Myocyte (in vitro differentiated cells): ENCODE results near the gene AUP1. TPM values are rescaled to one million over a fixed set of nuclear protein-coding genes. Genes with fewer than 3 reads are reported as not detected.

Experiments
- DNase-seq: peaks from one replicate; pipeline ENCODE4 v3.0.0-alpha.2; 2012; ENCODE audit warnings: low read depth
- total RNA-seq: library from RNA; depleted of rRNA; stranded (reverse); fragments of >200 nt; gene quantifications from 2 replicates; pipeline ENCODE4 v1.2.3, GENCODE V29; 2014

The AUP1 gene
- total RNA-seq, 1 donor from 2014 or later: 111 TPM

DNA sequence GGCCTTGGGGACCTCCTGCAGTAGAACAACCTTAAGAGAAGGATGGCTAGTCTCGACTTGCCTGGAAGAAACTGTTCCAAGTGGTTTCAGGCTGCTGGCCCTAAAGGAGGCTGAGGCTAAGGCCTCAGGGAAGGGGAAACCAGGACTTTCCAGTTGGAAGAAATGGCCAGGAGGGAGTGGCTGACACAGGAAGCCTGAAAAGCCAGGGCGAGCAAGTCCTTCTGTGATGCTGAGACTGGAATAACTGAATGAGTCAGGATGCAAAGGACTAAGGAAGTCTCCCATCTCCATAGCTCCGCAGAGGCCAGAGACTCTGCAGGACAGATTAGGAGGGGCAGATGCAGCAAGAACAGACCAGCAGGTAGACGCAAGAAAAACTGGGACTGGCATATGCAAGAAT, 7.6 kb upstream of the AUP1 start:
- DNase-seq: no peak

DNA sequence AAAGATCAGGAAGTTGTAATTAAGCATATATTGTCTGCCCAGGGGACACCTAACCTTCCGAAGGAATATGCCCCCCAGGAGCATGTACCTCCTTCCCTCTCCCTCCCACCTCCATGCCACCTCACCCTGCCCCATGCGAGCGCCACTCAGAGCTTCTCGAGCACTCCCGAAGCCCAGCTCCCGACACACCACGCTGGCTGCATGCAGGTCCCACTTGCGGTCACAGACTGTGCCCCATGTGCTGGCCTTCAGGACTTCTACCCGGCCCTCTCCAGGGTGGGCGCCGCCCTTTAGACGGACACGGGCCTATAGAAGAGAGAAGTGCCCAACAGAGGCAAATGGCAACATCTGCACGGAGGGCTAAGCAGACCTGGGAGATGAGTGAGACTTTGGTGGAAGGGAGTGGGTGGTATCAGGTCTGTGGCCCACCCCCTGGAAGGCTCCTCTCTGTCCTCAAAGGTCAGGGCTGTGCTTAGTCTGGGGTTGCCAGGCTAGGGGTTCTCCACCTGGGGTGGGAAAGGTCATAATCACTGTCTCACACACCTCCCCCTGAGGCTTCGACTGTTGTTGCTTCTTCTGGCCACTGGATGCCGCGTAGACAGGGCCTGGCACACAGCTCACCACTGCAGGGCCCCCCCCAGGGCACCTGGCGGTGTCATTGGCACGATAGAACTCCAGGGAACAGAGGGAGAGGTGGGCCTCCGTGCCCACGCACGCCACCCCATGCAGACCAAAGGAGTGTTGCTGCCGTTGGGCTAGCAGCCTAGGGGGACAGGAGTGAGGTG, 6.9 kb upstream of the AUP1 start:
- DNase-seq: no peak

DNA sequence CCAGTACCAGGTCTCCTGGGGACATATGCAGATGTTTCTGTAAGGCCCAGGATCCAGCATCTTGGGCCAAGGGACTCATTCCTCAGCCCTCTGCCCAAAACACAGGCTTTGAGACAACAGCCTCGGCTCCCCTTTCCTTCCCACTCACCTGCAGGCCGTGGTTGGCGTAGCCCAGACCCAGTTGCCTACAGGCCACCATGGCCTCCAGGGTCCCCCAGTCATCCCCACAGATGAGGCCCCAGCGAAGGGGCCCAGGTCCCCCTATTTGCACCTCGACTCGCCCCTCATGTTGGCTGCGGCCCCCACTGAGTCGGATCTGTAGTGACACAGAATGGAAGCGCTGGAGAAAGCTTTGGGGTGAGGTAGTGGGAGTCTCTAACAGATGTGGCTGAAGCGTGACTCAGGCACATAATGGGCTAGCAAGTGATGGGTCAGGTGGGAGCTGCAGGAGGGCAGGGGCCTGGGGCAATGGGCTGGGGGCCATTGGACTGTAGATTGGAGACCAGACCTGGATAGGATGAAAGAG, 6.0 kb upstream of the AUP1 start:
- DNase-seq: no peak

DNA sequence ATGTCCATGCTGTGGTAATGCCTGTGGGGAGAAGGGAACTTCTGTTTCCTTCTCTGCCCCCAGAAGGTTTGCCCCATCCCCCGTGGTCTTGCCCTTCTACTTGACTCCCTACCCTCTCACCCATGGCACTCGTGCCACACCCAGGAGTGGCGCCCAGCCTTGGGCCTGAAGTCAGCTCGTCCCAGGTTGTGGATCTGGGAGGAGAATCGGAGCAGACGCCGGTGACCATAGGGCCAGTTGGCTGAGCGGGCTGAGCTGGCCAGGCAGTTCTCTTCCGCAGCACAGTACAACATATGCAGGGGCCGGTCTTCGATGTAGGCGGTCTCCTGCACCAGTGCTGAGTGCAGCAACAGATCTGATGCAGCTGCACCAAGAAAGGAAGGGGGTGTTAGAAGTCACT, 4.9 kb upstream of the AUP1 start:
- no peak for DNase-seq

DNA sequence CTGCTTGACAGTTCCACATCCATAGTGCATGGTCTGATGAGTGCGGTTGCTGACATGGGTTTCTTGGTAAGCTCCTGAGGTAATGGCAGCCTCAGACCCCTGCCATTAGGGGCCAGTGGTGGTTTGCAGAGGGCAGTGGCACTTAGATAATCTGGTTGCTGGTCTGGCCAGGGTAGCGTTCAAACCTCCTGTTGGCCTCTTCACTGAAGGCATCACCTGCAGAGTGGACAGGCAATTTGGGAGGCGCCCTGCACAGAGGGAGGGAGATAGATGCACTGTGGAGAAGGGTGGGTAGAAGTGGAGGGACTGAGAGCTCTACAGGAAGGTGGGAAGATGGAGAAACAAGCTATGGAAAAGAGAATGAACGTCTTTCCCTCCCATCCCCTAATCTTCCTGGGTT, 4.0 kb upstream of the AUP1 start:
- no peak for DNase-seq

DNA sequence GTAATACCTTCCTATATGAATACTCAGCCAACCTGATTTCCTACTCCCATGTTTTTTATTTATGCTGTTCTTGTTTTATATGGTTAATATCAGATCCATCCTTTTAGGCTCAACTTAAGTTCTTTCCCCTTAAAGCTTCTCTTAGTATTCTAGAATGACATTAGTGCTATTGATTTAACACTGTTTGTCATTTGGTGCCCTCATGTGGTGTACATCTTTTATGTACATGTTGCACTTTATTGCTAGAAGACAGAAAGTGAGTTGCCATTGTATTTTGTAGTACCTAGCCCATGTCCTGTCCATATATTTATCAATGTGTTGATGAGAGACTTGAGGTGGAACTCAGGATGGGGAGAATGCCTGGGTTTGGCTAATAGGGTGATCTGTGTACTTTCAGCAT, 2.7 kb upstream of the AUP1 start:
- DNase-seq: peak; percentile 41

DNA sequence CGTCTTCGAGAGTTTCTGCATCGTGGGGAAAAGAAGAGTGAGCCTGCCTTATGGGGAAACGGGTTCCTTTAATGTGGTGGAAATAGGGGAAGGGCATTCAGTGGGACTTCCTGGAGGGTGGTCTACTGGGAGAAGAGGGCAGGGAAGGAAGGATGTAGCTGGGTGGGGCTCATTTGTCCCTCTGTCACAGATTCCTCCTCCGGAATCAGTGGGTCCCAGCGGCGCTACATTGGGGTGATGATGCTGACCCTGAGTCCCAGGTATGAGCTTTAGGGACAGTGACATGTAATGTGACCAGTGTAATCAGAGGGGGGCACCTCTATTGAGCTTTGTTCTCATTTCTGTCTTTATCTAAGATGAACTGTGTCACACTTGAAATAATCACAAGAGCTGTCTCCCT, 2.2 kb upstream of the AUP1 start:
- DNase-seq: no peak

DNA sequence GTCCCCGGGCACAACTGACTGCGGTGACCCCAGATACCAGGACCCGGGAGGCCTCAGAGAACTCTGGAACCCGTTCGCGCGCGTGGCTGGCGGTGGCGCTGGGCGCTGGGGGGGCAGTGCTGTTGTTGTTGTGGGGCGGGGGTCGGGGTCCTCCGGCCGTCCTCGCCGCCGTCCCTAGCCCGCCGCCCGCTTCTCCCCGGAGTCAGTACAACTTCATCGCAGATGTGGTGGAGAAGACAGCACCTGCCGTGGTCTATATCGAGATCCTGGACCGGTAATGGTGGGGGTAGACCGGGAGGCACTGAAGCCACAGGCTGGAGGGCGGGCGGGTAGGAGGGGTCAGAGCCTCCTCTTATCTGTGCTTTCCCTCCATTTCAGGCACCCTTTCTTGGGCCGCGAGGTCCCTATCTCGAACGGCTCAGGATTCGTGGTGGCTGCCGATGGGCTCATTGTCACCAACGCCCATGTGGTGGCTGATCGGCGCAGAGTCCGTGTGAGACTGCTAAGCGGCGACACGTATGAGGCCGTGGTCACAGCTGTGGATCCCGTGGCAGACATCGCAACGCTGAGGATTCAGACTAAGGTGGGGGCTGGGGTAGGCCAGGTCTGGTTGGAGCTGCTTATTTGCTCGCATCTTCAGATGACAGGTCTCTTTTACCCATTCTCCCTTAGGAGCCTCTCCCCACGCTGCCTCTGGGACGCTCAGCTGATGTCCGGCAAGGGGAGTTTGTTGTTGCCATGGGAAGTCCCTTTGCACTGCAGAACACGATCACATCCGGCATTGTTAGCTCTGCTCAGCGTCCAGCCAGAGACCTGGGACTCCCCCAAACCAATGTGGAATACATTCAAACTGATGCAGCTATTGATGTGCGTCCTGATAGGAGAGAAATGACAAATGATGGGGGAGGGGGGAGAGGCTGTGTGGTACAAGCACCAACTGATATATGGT, 1.0 kb upstream of the AUP1 start:
- DNase-seq: peak; percentile 72

DNA sequence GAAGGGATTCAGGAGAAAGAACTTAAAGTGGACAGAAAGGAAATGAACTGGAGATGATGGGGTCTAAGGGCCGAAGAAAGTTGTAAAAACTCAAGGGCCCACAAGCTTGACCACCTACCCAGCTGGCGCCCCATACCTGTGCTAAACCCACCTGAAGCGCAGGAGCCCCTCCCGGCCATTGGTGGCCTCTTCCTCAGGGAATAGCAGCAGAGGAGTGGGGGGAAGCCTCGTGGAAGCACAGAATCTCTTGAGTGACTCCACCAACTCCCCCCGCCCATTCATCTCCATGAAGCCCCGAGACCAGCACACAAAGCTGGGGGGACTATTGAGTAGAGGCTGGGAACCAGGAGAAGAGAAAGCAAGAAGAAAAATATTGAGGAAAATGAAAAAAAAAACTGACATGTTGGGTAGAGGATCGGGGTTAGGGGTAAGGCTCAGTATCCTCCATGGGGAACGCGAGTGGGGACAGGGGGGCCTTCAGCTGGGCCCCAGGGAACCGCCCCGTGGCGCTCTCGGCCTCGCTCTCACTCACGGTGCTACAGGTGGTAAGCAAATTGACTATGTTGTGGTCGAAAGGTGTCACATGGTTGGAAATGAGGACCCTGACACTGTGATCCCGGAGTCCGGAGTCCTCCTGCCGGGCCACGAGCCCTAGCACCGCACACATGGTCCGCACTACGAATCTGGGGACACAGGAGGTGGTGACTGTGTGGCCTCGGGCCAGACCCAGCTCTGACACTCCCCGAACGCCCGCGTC, 728 bp downstream of the AUP1 start:
- DNase-seq: no peak

DNA sequence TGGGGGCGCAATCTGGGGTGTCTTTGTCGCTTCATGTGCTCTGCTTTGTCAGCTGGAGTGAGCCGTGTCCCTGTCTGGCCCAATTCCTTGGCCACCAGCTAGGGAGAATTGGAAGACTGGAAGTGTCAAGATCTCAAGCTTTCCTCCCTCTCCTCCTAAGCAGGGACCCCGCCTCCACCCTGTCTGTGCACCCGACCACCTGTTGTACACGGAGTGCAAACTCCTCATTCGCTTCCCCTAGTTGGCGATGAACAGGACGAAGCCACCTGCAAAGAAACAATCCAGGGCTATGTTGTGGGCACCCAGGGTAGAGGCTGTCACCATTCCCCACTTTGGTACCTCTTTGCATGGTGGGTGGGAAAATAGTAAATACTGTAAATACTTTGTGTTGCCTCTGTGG, 1.8 kb downstream of the AUP1 start:
- no peak for DNase-seq

DNA sequence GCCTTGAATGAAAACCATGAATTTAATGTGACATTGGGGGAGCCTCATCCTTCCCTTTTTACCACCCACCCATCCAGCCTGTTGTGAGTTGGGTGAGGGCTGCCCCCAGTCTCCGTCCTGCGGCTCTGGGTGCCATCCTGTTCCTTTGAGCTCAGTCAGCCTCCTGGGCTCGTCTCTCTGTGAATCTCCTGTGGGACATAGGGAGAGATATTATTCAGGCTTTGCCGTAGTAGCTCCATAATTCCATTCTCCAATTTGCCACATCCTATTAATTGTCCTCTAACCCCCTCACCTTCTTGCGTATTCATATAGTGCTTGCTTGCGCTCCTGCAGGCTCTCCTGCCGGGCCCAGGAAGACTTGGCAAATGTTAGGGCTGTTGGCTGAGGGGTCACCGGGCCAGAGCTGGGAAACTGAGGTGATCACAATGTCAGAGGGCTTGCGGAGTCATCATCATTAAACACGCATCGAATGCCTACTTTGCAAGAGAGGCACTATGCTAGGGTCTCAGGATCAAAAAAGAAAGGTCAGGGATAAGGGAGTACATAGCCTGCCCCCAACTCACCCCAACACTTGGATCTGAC, 2.8 kb downstream of the AUP1 start:
- no peak for DNase-seq

DNA sequence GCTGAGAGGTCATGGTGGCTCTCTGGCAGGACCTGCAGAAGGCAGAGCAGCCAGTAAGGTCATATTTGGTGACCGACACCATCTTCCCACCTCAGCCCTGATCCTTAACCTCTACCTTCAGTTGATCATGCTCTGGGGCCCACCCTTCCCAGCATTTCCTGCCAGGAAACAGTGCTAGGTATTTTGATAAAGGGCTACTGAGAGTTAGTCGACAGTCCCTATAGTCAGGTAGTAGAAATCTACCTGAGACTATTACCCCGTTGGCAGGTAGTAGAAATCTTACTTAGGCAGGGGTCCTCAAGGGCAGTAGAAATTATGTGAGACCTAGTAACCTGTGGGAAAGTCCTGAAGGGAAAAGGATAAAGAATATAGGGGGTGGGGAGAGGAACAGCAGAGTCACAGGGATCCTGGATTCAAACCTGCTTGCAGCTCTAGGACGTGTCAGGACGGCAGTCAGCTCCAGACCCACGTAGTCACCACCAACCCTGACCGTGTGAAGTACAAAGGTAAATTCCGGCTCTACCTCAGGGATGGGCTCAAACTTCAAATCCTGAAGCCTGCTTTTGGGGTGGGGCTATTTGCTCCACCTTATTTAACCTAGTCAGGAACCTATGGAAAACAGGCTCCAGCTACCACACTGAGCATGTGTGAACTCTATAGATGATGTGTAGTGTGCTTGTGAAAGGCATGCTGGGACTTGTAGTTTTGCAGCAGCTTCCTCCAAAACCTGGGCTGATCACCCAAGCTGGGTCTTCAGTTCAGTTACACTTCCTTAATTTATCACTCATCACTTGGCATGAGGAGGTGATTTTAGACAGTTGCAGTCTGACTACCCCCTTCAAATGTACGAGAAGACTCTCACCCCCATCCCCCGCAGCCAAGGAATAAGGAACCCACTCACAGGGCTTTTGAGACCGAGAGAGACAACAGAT, 3.5 kb downstream of the AUP1 start, which contains the start of gene DQX1:
TSS of gene DQX1 (minus strand) at position 515 of the 932 bp plus-strand sequence. CDS start at position 13, 502 bp downstream.
- no peak for DNase-seq

DNA sequence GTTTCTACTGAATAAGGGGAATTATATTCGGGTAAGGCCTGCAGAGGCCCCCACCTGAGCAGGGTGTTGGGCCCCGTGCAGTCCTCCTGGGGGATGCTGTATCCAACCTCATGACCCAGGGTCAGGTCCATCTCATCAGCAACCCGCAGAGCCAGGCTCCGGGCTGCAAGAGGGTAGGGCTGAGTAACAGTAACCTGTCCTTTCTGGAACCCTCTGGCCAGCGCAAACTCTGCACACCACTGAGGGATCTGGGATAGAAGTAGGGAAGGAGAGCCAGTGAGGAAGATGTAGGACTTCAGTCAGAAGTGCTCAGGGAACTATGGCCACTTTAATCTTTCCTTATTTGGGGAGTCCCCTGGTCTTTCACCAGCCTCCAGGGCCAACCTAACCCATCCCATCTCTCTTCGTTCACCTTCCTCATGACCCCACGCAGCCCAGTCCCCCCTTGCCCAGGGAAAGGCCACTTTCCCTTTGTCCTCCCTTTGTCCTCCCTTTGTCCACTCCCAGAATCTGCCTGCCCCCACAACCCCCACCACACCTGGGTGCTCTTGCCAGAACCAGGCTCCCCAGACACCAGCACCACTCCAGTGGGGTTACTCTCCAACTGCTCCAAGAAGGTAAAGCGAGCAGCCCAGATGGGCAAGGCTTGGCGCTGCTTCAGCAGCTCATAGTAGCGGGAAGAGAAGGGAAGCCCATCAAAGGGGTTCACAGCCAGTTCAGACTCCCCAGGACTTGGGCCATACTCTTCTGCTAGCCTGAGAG, 4.4 kb downstream of the AUP1 start:
- DNase-seq: no peak

DNA sequence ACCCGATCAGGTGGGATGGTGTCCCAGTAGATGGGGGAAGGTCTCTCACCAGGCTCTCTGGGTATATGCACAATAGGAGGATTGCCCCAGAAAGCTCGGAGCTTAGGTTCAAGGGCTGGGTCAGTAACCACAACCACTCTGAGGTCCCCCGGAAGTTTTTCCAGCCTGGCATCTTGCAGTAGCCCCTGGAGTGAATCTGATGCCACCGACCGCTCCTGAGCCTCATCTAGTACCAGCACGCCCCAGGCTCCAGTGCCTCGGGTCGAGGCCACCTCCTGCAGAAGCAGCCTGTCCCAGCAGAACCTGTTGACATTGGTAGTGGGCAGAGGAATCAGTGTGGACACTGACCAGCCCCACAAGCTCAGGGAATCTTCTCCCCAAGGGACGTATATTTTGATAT, 5.5 kb downstream of the AUP1 start:
- no peak for DNase-seq

DNA sequence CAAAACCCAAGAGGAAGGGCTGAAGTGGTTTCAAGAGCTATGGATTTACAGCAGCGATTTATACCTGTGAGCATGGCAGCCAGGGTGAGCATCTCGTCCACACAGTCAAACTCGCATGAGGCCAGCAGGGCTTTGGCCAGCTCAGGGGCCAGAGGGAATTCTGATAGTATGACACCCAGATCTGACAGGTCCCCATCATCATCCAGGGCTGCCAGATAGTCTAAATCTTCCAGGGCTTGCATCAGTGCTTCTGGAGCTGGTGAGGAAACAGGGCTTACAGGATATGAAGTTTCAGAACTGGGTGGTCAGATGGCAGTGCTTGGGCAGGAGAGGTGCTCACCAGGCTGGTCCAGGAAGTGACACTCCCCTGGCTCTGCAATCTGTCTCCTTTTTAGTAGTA, 7.0 kb downstream of the AUP1 start:
- DNase-seq: no peak

DNA sequence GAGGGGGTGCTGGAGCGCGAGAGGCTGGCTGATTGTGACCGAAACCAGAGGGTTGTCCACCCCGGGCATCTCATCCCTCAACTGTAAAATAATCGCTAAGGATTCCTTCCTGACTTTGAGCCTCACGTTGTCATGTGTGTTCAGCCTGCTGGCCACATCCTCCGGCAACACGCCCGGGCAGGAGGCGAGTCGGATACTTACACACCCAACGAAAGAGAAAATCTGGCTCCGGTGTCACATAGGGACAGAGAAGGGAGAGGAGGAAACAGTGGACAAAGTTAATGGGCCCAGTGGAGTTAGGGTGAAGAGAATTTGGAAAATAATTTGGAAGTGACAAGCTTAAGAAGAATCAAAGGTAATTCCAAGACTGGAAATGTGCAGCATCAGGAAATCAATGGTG, 12.9 kb downstream of the AUP1 start:
- DNase-seq: no peak

DNA sequence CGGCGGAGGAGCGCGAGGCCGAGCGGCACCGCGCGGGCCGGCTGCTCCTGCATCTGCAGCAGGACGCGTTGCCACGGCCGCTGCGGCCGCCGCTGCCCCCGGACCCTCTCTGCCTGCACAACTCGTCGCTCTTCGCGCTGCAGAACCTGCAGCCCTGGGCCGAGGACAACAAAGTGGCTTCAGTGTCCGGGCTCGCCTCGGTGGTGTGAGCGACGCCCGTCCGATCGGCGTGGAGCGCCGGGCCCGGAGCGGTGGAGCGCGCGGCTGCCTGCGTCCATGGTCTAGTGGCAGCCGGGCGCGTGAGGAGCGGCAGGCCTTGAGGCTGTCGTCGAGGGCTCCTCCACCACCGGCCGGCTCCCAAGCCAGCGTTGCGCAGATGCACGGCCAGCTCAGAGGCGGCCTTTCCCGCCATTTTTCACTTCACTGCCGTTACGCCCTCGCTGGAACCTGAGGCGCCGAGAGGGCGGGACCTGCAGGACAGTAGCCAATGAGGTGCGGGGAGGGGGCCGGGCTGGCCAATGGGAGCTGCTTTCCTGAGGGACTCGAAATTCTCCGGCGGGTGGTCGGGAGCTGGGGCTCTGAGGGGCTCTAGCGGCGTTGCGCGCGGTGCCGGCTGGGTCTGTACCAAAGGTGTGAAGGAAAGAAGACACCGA, 13.4 kb downstream of the AUP1 start:
- no peak for DNase-seq

DNA sequence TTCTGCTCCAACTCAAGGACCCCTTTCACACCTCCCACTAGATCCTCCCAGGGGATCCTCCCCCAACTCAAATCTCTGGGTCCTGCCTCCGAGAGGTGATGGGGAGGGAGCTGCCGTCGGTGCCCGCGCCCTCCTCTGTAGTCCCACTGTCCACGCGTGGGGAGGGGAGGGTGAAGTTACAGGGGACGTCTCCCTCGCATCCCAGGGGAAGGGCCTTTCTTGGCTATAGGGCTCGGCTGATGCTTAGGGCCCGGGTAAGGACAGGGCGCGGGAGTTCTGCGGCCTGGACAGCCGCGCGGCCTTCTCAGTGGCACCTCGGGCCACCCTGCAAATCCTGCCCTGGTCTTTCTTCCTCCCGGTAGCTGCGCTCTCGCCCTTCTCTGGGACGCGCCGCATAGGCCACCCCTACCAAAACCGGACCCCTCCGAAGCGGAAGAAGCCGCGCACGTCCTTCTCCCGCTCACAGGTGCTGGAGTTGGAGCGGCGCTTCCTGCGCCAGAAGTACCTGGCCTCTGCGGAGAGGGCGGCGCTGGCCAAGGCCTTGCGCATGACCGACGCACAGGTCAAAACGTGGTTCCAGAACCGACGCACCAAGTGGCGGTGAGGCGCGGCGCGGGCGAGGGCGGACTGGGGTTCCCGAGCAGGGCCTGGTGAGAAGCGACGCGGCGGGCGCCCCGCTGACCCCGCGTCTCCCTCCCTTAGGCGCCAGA, 14.1 kb downstream of the AUP1 start:
- DNase-seq: no peak
